Duodenal mucosa (tissue), 2 donors: ENCODE data around the gene ARPC5.

Experiments
- H3K27ac ChIP-seq: one replicate; pipeline ENCODE4 v1.7.0; 2013; ENCODE audit warnings: low read depth, low read length
- H3K27me3 ChIP-seq, 2 donors: one replicate each; pipeline ENCODE4 v1.7.0; 2013; ENCODE audit warnings: low read length in 2 of 2, control low read depth in 1 of 2; ENCODE audit not compliant: insufficient read depth in 2 of 2, control insufficient read depth in 1 of 2
- H3K36me3 ChIP-seq, 2 donors: one replicate each; pipeline ENCODE4 v1.7.0; 2013; ENCODE audit warnings: low read length in 2 of 2, control low read depth in 1 of 2; ENCODE audit not compliant: insufficient read depth in 2 of 2, control insufficient read depth in 1 of 2
- H3K4me1 ChIP-seq, 2 donors: one replicate each; pipeline ENCODE4 v1.7.0; 2013; ENCODE audit warnings: low read length in 2 of 2, control low read depth in 1 of 2; ENCODE audit not compliant: insufficient read depth in 2 of 2, control insufficient read depth in 1 of 2
- H3K4me3 ChIP-seq, 2 donors: one replicate each; pipeline ENCODE4 v1.7.0; 2013; ENCODE audit warnings: low read length in 2 of 2, low read depth in 1 of 2
- H3K9ac ChIP-seq, 2 donors: one replicate each; pipeline ENCODE4 v1.7.0; 2013; ENCODE audit warnings: low read length in 2 of 2, low read depth in 1 of 2
- H3K9me3 ChIP-seq, 2 donors: one replicate each; pipeline ENCODE4 v1.7.0; 2013; ENCODE audit warnings: low read length in 2 of 2, control low read depth in 1 of 2; ENCODE audit not compliant: control insufficient read depth in 1 of 2

ARPC5 gene

GRCh38 chr1:183673605-183674323 is 38.2 kb upstream of the ARPC5 start:
- Histone ChIP-seq H3K27me3 (no peaks in the 10 kb centered on the region), H3K9me3 (peaks cover 0 to 3% of the 10 kb centered on the region in 2 donors), H3K27ac (no peak overlapping the region), H3K4me1 (no peaks in the 10 kb centered on the region), H3K4me3 (no peak overlapping the region), H3K36me3 (no peaks in the 10 kb centered on the region), H3K9ac (no peak overlapping the region)

GRCh38 chr1:183670169-183670568 is 34.6 kb upstream of the ARPC5 start:
- Histone ChIP-seq H3K27ac (no peak overlapping the region), H3K4me1 (no peaks in the 10 kb centered on the region), H3K9ac (no peak overlapping the region), H3K36me3 (no peaks in the 10 kb centered on the region), H3K4me3 (no peak overlapping the region), H3K9me3 (peaks cover 0 to 3% of the 10 kb centered on the region in 2 donors), H3K27me3 (no peaks in the 10 kb centered on the region)

GRCh38 chr1:183656355-183656754 is 20.8 kb upstream of the ARPC5 start:
- no peaks in the 10 kb centered on the region for H3K9me3 ChIP-seq
- no peak overlapping the region for H3K9ac ChIP-seq
- no peaks in the 10 kb centered on the region for H3K27me3 ChIP-seq
- no peak overlapping the region for H3K4me3 ChIP-seq
- H3K27ac ChIP-seq = no peak overlapping the region
- H3K36me3 ChIP-seq = no peaks in the 10 kb centered on the region
- H3K4me1 ChIP-seq = peaks cover 29 to 31% of the 10 kb centered on the region in 2 donors

GRCh38 chr1:183655562-183656075 is 20.0 kb upstream of the ARPC5 start:
- Histone ChIP-seq H3K27ac (no peak overlapping the region), H3K27me3 (no peaks in the 10 kb centered on the region), H3K9me3 (no peaks in the 10 kb centered on the region), H3K9ac (no peak overlapping the region), H3K4me1 (peaks cover 31% of the 10 kb centered on the region in 2 donors), H3K4me3 (no peak overlapping the region), H3K36me3 (no peaks in the 10 kb centered on the region)

- Histone ChIP-seq H3K27ac (no peak overlapping the region), H3K9me3 (no peaks in the 10 kb centered on the region), H3K9ac (no peak overlapping the region), H3K27me3 (no peaks in the 10 kb centered on the region), H3K36me3 (no peaks in the 10 kb centered on the region), H3K4me3 (no peak overlapping the region), H3K4me1 (peaks cover 31% of the 10 kb centered on the region in 2 donors)
Measured at GRCh38 chr1:183654706-183655105, 19.1 kb upstream of the ARPC5 start.

- no peak overlapping the region for H3K4me3 ChIP-seq
- H3K9me3 ChIP-seq = no peaks in the 10 kb centered on the region
- H3K27me3 ChIP-seq = no peaks in the 10 kb centered on the region
- peaks cover 31% of the 10 kb centered on the region in 2 donors for H3K4me1 ChIP-seq
- no peak overlapping the region for H3K9ac ChIP-seq
- H3K36me3 ChIP-seq = no peaks in the 10 kb centered on the region
- no peak overlapping the region for H3K27ac ChIP-seq
Measured at GRCh38 chr1:183653876-183654451, 18.4 kb upstream of the ARPC5 start.

- Histone ChIP-seq H3K4me3 (no peak overlapping the region), H3K36me3 (no peaks in the 10 kb centered on the region), H3K27ac (no peak overlapping the region), H3K4me1 (peaks cover 31% of the 10 kb centered on the region in 2 donors), H3K9ac (no peak overlapping the region), H3K27me3 (no peaks in the 10 kb centered on the region), H3K9me3 (no peaks in the 10 kb centered on the region)
Measured at GRCh38 chr1:183653462-183653794, 17.8 kb upstream of the ARPC5 start.

- Histone ChIP-seq H3K4me1 (peaks cover 31% of the 10 kb centered on the region in 2 donors), H3K27me3 (no peaks in the 10 kb centered on the region), H3K9me3 (no peaks in the 10 kb centered on the region), H3K4me3 (peak within 1 kb of the TSS; percentile 24 to 38), H3K36me3 (no peaks in the 10 kb centered on the region), H3K9ac (peak within 1 kb of the TSS in 1 of 2 donors; percentile 28), H3K27ac (peak within 1 kb of the TSS; percentile 37)
Measured at GRCh38 chr1:183652547-183653461, 17.2 kb upstream of the ARPC5 start, which contains the start of gene APOBEC4. TSS of gene APOBEC4 (minus strand) at chr1:183653316. CDS start at chr1:183648781, 4,535 bp downstream.

GRCh38 chr1:183652107-183652506 is 16.5 kb upstream of the ARPC5 start:
- Histone ChIP-seq H3K27me3 (no peaks in the 10 kb centered on the region), H3K9ac (peak overlapping the region in 1 of 2 donors; percentile 28), H3K27ac (peak overlapping the region; percentile 37), H3K36me3 (no peaks in the 10 kb centered on the region), H3K9me3 (no peaks in the 10 kb centered on the region), H3K4me1 (peaks cover 31% of the 10 kb centered on the region in 2 donors), H3K4me3 (peak overlapping the region in 1 of 2 donors; percentile 38)

GRCh38 chr1:183651612-183652011 is 16.0 kb upstream of the ARPC5 start:
- H3K9ac ChIP-seq = no peak overlapping the region
- H3K27me3 ChIP-seq = no peaks in the 10 kb centered on the region
- H3K36me3 ChIP-seq = no peaks in the 10 kb centered on the region
- H3K9me3 ChIP-seq = no peaks in the 10 kb centered on the region
- H3K4me1 ChIP-seq = peaks cover 31% of the 10 kb centered on the region in 2 donors
- H3K27ac ChIP-seq = no peak overlapping the region
- H3K4me3 ChIP-seq = no peak overlapping the region
